GM18520 (cell line): ENCODE results near the gene KIAA1671.

Experiments
- ATAC-seq: cut with Tn5 transposase; IDR thresholded peaks from one replicate; pipeline ENCODE4 v1.9.1; 2021; ENCODE audit not compliant: unreplicated experiment

KIAA1671 gene

GRCh38 chr22:25032066-25032465 is 79.5 kb downstream of the KIAA1671 start:
- ATAC-seq: no peak

GRCh38 chr22:25035715-25036114 is 83.2 kb downstream of the KIAA1671 start:
- ATAC-seq: no peak

DNA sequence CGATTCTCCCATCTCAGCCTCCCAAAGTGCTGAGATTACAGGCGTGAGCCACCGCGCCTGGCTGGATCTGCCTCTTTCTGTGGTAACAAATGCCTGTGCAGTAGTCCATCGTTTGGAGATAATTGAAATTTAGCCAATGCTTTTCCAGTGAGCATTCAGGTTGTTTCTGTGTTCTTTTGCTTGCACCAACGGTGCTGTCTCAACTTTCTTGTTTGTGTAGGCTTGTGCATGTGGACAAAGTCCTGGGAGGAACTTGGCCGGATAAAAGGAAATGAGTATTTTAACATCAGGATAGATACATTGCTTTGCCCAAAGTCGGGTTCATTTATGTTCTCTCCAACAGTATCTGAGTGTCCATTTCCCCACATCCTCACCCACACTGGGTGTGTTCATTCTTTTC is 85.7 kb downstream of the KIAA1671 start:
- no peak for ATAC-seq

- ATAC-seq: no peak
Observed at GRCh38 chr22:25038771-25039170, 86.3 kb downstream of the KIAA1671 start.

DNA sequence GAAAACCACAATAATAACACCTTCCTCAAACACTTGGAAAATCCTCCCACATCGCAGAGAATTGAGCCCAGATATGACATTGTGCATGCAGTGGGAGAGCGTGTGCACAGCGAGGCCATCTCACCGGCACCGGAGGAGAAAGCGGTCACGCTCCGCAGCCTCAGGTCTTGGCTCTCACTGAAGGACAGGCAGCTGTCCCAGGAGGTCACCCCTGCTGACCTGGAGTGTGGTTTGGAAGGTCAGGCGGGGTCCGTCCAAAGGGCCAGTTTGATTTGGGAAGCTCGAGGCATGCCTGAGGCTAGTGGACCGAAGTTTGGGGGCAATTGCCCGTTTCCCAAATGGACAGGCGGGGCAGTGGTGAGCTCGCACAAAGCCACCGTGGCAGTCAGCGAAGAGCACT is 86.7 kb downstream of the KIAA1671 start:
- ATAC-seq: no peak

DNA sequence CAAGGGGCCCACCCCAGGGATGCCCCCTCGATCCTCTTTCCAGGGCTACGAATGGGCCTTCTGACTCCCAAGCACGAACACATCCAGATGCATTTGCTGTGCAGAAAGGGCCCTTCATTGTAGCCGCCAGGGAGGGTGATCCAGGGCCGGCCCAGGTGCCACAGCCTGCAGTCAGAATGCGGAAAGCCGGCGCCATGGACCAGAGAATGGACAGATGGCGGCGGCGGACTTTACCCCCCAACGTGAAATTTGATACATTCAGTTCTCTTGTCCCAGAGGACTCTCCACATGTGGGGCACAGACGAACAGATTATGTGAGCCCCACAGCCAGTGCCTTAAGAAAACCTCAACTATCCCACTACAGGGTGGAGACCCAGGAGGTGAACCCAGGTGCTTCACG is 87.2 kb downstream of the KIAA1671 start:
- ATAC-seq: no peak

DNA sequence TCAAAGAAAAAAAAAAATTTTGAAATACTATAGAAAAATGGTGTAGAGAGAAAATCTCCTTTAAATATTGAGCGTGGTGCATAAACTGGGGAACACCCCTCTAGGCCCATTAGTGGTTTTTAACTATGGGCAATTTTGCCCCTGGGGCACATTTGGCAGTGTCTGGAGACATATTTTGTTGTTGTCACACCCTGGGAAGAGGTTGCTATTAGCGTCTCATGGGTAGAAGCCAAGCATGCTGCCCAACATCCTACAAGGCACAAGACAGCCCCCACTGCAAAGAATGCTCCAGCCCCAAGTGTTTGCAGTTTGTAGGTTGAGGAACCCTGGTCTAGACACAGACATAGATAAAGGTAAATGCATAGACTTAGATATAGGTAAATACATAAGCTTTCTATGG is 92.6 kb downstream of the KIAA1671 start:
- ATAC-seq: no peak

DNA sequence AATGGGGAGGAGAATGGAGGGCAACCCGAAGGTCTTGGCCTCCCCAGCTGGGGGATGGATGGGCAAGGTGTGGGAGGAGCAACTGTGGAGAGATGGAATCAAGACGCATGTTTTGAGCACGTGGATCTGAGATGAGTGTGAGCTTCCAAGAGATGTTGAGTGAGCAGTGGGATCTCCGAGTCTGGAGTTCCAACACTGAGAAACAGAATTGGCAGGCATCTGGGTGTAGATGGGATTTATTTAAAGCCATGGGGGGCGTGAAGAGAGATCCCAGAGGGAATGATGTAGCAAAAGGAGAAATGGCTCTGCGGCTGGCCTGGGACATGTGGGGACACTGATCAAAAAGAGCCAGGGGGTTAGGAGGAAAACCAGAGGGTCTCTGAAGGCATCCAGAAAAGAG is 95.6 kb downstream of the KIAA1671 start:
- no peak for ATAC-seq

- ATAC-seq: no peak
Observed at GRCh38 chr22:25048659-25049647, 96.4 kb downstream of the KIAA1671 start.

- ATAC-seq: no peak
Observed at GRCh38 chr22:25049770-25050169, 97.3 kb downstream of the KIAA1671 start.

- ATAC-seq: no peak
Observed at GRCh38 chr22:25050566-25050965, 98.0 kb downstream of the KIAA1671 start.

GRCh38 chr22:25051073-25051472 is 98.6 kb downstream of the KIAA1671 start:
- no peak for ATAC-seq

- ATAC-seq: no peak
Observed at GRCh38 chr22:25051983-25052710, 99.6 kb downstream of the KIAA1671 start.

GRCh38 chr22:25053153-25053805 is 100.8 kb downstream of the KIAA1671 start:
- ATAC-seq: no peak

DNA sequence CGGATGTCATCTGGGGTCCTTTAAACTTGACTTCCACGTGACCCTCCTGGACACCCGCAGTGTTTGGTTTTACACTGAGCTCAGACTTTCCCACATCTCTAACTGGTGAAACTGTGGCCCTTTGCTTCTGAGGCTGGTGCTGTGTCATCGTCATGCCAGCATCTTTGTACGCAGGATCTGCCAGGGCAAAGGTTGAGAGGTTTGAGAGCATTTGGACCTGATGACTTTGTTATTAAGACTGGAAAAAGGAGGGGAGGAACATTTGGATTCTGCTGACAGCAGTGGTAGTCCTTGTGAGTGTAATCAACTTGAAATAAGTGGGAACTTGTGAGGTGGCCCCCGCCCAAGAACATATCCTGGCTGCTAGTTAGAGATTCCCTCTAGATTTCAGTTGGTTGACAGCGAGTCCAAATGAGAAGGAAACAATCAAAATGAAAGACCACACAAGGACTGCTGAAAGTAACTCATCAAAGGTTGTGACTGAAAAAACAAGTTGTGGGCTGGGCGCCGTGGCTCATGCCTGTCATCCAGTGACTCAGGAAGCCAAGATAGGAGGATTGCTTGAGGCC is 102.5 kb downstream of the KIAA1671 start:
- ATAC-seq: no peak

DNA sequence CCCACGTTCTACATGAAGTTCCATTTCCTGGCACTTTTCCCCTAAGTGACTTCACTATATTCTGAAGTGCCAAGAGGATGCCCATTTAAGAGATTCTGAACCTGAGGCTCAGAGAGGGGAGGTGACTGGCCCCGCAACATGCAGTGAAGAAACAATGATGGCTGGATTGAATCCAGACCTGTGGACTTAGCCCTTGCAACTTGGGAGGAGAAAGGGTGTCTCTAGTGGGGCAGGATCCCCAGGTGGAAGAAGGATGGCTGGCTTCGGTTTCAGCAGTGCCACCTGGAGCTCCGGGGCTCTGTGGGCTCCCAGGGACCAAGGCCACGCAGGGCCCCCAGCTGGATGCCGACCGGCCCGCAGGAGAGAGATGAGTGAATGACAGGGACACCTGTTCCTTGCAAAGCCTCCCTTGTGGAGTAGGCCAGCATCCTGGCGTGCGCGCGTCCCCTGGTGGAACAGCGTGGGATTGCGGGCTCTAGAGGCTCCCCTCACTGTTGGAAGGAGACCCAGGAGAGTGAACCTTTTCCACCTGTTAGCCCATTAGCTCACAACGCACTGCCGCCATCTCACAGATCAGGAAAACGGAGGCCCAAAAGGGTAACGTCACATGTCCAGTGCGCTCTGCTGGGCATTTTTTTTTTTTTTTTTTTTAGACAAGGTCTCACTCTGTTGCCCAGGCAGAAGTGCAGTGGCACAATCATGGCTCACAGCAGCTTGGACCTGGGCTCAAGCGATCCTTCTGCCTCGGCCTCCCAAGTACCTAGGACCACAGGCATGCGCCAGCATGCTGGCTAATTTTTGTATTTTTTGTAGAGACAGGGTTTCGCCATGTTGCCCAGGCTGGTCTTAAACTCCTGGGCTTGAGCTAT is 104.7 kb downstream of the KIAA1671 start:
- no peak for ATAC-seq

DNA sequence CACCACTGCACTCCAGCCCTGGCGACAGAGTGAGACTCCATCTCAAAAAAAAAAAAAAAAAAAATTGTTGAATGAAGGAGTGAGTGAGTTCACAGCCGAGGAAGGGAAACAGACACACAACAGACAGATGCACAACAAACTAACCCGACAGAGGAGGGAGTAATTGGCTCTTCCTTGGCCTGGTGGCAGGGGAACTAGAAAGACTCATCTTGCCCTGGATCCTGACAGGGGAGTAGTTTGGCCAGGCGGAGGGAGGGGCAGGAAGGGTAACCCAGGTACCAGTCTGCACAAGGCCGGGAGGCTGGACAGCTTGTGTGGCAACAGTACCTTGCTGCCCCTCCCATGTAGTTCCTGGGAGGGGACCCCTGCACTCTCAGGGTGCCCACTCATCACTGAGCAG is 106.9 kb downstream of the KIAA1671 start:
- ATAC-seq: no peak

DNA sequence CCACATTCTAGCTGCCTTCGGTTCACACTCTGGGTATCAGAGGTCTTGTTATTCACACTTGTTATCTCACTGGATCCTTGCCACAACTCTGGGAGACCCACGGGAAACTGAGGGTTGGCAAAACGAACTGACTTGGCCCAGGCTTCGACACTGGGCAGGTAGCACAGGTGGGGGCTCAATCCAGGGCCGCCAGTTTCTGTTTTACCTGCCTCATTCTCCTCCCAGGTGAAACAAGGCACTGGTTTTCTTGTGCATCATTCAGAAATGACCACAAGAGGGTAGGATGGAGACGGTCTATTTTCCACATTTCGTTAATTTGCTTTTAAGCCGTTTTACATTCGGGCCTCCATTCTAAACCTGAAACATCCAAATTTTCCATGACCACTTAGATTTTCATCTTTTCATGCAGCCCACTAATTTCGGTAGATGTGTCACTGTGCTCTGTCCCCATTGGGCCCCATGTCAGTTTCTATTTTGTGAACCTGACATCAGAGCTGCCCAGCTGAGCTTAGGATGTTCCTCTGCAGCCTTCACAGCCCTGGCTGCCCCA is 108.1 kb downstream of the KIAA1671 start:
- ATAC-seq: no peak

- ATAC-seq: no peak
Observed at GRCh38 chr22:25061134-25061533, 108.6 kb downstream of the KIAA1671 start.
